ENCODE results near the gene NCAPG.

The NCAPG gene

GRCh38 chr4:17875402-17876070 is 64.8 kb downstream of the NCAPG start:
- DNase-seq (ENCODE audit: low read depth) = no peak

- DNase-seq (ENCODE audit: low read depth) = no peak
Measured at GRCh38 chr4:17876943-17877342, 66.2 kb downstream of the NCAPG start.

GRCh38 chr4:17877661-17878060 is 66.9 kb downstream of the NCAPG start:
- DNase-seq (ENCODE audit: low read depth) = no peak

GRCh38 chr4:17884063-17884462 is 73.3 kb downstream of the NCAPG start:
- DNase-seq (ENCODE audit: low read depth) = no peak

- no peak for DNase-seq (ENCODE audit: low read depth)
Measured at GRCh38 chr4:17884511-17884910, 73.7 kb downstream of the NCAPG start.

- DNase-seq (ENCODE audit: low read depth) = no peak
Measured at GRCh38 chr4:17889692-17890091, 78.9 kb downstream of the NCAPG start.

- no peak for DNase-seq (ENCODE audit: low read depth)
Measured at GRCh38 chr4:17894421-17894820, 83.6 kb downstream of the NCAPG start.

Data from ELR (cell line).